GM18505 (cell line): ENCODE measurements around the gene RBAK.
"Not testable (repeated sequence)": the region's sequence is repeated elsewhere in the genome, so short reads cannot be mapped to it uniquely, and the experiment has no call there.

ENCODE experiments used
- ATAC-seq: cut with Tn5 transposase; IDR thresholded peaks from one replicate; pipeline ENCODE4 v1.9.1; 2021; ENCODE audit not compliant: unreplicated experiment
- POLR2A ChIP-seq: IDR thresholded peaks from 4 replicates; pipeline ENCODE4 v1.6.1; 2011; ENCODE audit warnings: borderline replicate concordance; ENCODE audit not compliant: insufficient read depth, insufficient read length; ENCODE audit errors: extremely low read depth

The RBAK gene

DNA sequence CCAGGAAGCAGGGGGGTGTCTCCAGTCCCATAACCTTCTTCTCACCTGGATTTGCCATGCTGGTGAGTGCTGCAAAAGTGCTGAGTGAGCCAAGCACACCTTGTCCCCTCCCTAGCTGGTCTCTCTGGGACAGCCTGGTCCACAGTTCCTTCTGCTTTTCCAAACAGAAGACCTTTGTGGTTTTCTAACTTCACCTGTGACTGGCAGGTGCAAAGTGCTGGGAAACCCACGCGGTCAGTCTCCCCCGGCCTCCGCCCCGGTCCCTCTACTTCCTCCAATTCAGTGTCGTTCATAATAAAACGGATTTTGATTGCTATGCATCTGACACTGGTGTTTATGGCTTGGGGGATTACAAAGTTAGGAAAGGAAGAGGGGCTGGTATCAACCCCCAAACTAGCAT, 37.1 kb downstream of the RBAK start:
- no peak for TF ChIP-seq POLR2A
- ATAC-seq, result no peak

DNA sequence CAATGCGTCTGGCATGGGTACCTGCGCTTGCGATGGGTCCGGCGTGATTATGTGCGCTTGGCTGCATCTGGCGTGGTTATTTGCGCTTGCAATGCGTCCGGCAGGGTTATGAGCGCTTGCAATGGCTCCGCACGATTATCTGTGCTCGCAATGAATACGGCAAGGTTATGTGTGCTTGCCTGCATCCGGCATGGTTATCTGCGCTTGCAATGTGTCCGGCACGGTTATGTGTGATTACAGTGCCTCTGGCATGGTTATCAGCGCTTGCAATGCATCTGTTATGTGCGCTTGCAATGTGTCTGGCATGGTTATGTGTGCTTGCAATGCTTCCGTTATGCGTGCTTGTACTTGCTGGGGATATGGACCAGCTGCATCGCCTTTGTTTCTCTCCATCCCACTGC, 37.7 kb downstream of the RBAK start:
- no peak for ATAC-seq

DNA sequence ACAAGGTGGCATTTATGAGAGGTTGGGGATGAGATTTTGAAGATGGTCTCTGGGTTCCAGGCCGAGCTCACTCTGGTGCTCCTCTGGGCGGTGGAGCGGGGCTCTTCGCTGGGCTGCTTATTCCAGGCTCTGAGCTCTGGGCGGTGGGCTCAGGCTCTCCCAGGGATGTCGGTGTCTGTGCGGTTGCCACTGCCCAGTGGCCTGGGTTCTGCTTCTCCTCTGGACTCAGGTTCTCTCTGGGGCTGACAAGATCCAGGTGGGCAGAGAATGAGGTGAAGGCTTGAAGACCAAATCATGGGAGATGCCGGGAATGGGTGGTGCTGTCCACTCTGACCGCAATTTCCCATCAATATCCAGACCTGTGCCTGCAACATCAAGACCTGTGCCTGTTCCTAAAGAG, 40.6 kb downstream of the RBAK start:
- TF ChIP-seq POLR2A, result no peak
- no peak for ATAC-seq

More for the DNA sequence above, 37.7 kb downstream of the RBAK start:
- no peak for TF ChIP-seq POLR2A

DNA sequence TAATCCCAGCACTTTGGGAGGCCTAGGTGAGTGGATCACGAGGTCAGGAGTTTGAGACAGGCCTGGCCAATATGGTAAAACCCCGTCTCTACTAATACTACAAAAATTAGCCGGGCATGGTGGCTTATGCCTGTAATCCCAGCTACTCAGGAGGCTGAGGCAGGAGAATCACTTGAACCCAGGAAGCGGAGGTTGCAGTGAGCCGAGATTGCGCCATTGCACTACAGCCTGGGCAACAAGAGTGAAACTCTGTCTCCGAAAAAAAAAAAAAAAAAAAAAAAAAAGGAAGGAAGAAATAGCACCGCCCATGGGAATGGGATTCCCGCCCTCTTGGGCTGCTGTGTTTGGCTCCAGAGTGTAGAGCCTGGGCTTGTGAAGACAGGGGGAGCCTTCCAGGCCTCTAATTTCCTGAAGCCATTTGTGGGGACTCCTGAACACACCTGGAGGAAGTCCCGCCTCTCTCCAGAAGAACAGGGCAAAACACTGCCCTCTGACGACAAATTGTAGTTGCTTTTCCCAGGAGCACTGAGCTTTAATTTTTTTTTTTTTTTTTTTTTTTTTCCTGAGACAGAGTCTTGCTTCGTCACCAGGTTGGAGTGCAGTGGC, 42.7 kb downstream of the RBAK start:
- ATAC-seq, result not testable (repeated sequence)

DNA sequence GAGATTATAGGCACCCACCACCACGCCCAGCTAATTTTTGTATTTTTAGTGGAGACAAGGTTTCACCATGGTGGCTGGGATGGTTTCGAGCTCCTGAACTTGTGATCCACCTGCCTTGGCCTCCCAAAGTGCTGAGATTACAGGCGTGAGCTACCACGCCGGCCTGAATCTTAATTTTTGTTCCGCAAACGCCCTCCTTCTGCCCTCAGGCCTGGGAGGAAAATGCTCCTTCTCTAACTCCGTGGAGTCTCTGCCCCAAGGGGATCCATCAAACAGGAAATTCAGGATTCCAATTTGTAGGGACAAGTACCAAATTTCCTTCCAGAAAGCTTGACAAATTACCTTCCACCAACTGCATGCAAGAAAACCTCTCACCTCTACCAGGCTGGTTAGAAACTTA, 43.2 kb downstream of the RBAK start:
- ATAC-seq, result no peak
- TF ChIP-seq POLR2A, result no peak

DNA sequence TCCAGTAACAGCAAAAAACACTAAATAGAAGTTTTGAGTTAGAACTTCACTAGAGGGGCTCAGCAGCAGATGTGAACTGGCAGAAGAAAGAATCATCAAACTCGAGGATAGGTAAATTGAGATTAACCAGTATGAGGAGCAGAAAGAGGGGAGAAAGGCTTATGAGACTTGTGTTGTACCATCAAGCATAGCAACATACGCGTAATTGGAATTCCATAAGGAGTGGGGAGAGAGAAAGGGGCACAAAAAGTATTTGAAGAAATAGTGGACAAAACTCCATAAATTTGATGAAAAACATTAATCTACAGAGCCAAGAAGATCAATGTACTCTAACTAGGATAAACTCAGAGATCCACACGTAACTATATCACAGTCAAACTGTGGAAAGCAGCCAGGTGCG, 48.3 kb downstream of the RBAK start:
- no peak for ATAC-seq
- TF ChIP-seq POLR2A, result no peak

DNA sequence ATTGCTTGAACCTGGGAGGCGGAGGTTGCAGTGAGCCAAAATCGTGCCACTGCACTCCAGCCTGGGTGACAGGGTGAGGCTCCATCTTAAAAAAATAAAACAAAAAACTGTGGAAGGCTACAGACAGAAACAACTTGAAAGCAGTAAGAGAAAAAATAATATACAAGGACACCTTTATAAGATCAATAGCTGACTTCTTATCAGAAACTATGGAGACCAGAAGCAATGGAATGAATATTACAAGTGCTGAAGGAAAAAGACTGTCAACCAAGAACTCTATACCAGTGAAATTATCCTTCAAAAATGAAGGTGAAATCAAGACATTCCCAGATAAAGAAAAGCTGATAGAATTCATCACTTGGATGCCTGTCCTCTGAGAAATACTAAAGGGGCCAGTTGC, 49.0 kb downstream of the RBAK start:
- no peak for TF ChIP-seq POLR2A
- ATAC-seq, result no peak

DNA sequence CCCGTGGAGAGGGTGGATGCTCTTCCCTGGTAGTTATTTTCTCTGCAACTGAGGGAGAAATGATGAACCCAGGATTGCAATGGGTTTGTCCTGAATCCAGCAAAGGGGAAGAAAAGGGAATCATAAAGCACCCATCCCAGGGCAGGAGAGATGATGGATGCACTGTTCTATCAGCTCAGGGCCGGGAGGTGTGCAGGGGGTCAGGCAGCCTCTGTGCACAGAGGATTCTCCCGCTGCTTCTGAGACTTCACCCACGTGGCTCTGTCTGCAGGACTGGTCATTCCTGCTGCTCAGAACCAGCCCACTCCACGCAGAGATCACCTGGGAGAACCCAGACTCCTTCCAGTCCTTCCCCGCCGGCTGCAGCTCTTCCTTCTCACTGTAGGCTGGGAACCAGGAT, 70.7 kb downstream of the RBAK start:
- no peak for ATAC-seq
- no peak for TF ChIP-seq POLR2A

DNA sequence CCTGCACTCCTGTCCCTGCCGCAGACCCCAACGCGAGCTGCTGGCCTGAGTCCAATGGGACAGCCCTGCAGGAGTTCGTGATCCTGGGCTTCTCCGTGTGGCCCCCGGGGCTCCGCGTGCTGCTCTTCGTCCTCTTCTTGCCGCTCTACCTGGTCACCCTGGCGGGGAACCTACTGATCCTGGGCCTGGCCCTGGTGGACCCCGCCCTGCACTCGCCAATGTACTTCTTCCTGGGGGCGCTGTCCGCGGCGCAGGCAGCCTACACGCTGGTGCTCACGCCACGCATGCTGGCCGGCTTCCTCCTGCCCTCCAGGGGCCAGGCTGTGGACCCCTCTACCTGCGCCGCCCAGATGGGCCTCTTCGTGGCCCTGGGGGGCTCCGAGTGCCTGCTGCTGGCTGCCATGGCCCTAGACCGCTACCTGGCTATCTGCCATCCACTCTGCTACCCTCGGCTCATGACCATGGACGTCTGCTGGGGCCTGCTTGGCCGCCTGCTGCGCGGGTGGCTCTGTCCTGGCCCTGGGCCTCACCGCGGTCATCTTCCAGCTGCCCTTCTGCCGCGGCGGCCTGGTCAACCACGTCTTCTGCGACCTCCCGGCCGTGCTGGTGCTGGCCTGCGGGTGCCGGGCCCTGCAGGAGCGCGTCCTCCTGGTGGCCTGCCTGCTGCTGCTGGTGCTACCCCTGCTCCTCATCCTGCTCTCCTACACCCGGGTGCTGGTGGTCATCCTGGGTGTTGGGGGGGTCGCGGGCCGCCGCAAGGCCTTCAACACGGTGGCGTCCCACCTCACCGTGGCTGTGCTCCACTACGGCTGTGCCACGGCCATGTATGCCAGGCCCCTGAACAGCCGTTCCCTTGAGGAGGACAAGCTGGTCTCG, 71.7 kb downstream of the RBAK start:
- TF ChIP-seq POLR2A, result no peak
- ATAC-seq, result no peak
